Kidney epithelial cell (primary cell): ENCODE data around the gene CAPG. TPM values are rescaled to one million over a fixed set of nuclear protein-coding genes. Genes with fewer than 3 reads are reported as not detected.

Experiments used
- DNase-seq: peaks from one replicate; pipeline ENCODE4 v3.0.0-alpha.2; 2010; ENCODE audit warnings: low read depth
- H3K27me3 ChIP-seq: 2 replicates; pipeline ENCODE4 v1.6.0; 2011; ENCODE audit warnings: low read length; ENCODE audit not compliant: control insufficient read depth, insufficient read depth
- H3K36me3 ChIP-seq: 2 replicates; pipeline ENCODE4 v1.5.1; 2011; ENCODE audit warnings: low read length; ENCODE audit not compliant: control insufficient read depth, insufficient read depth
- H3K4me3 ChIP-seq: 2 replicates; pipeline ENCODE4 v1.5.1; 2011; ENCODE audit warnings: low read depth, mild to moderate bottlenecking, control low read depth, low read length
- total RNA-seq: library from RNA; depleted of rRNA; stranded (reverse); fragments of >200 nt; gene quantifications from 2 replicates; pipeline ENCODE4 v1.2.3, GENCODE V29; 2015
- TF ChIP-seq, protein P1 (sequence below): IDR thresholded peaks from 2 replicates; pipeline ENCODE4 v1.5.1; 2011; ENCODE audit warnings: mild to moderate bottlenecking, moderate library complexity, low read length, control low read depth, inconsistent platforms; ENCODE audit not compliant: insufficient read depth, poor library complexity, severe bottlenecking

The CAPG gene
- total RNA-seq, 1 donor from 2014 or later, result 284 TPM

DNA sequence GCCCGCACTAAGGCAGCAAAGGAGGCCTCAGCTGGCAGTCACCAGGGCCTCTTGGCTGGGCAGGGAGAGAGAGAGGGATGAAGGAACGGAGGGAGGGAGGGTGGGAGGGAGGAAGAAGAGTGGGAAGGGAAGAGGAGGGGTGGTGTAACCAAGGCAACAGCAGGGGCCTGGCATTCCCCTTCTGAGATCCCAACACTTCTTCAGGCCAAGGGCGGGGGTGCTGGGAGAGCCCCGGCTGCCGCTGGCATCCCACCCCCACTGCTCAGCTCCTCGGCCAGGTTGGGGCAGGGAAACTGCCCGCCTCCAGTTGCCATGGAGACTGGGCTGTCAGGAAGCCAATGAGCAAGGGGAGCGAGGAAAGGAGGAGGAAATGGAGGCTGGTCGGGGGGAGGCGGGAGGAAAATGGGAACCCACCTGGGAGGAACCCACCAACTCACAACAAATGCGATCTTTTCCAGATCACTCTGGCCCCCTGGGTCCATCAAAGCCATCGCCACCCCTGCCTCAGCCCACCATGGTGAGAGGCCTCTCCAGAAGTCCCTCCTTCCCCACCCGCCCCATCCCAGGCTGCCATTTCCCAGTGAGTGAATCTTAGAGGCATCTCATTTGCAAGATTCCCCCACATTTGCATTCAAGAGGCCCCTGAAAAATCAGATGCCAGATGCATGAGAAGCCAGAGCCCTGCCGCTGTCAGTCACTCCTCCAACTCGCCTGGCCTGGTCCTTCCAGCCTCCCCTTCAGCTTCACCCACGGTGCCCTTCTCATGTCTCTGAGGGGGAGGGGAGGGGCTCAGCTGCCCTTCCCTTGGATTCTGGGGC is 20.8 kb upstream of the CAPG start:
- Histone ChIP-seq H3K27me3 (no peaks in the 10 kb centered on the region), H3K36me3 (no peaks in the 10 kb centered on the region), H3K4me3 (no peak overlapping the region)
- TF ChIP-seq, protein P1, sequence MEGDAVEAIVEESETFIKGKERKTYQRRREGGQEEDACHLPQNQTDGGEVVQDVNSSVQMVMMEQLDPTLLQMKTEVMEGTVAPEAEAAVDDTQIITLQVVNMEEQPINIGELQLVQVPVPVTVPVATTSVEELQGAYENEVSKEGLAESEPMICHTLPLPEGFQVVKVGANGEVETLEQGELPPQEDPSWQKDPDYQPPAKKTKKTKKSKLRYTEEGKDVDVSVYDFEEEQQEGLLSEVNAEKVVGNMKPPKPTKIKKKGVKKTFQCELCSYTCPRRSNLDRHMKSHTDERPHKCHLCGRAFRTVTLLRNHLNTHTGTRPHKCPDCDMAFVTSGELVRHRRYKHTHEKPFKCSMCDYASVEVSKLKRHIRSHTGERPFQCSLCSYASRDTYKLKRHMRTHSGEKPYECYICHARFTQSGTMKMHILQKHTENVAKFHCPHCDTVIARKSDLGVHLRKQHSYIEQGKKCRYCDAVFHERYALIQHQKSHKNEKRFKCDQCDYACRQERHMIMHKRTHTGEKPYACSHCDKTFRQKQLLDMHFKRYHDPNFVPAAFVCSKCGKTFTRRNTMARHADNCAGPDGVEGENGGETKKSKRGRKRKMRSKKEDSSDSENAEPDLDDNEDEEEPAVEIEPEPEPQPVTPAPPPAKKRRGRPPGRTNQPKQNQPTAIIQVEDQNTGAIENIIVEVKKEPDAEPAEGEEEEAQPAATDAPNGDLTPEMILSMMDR, result no peak
- DNase-seq, result no peak

GRCh38 chr2:85429924-85430289 is 19.7 kb upstream of the CAPG start:
- no peak overlapping the region for H3K4me3 ChIP-seq
- no peak for DNase-seq
- no peaks in the 10 kb centered on the region for H3K27me3 ChIP-seq
- TF ChIP-seq, protein P1, result no peak
- no peaks in the 10 kb centered on the region for H3K36me3 ChIP-seq

- H3K27me3 ChIP-seq, result no peaks in the 10 kb centered on the region
- no peak overlapping the region for H3K4me3 ChIP-seq
- TF ChIP-seq, protein P1, result no peak
- no peak for DNase-seq
- H3K36me3 ChIP-seq, result no peaks in the 10 kb centered on the region
These were observed 19.2 kb upstream of the CAPG start for GRCh38 chr2:85429213-85429923.

DNA sequence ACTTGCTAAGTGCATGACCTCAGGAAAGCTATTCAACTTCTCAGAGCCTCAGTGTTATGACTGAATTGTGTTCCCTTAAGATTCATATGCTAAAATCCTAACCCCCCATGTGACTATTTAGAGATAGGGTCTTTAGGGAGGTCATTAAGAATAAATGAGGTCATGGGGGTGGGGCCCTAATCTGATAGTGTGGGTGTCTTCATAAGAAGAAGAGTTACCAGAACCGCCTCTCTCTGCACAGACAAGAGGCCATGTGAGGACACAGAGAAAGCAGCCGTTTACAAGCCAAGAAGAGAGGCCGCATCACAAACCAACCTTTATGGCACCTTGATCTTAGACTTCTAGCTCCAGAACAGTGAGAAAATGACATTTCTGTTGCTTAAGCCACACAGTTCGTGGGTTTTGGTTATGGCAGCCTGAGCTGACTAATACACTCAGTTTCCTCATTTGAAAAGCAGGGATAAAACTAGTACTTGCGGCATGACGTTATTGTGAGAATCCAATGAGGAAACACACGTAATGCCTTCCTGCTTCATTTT is 18.2 kb upstream of the CAPG start:
- Histone ChIP-seq H3K36me3 (no peaks in the 10 kb centered on the region), H3K27me3 (no peaks in the 10 kb centered on the region), H3K4me3 (no peak overlapping the region)
- TF ChIP-seq, protein P1, result no peak
- DNase-seq, result no peak

DNA sequence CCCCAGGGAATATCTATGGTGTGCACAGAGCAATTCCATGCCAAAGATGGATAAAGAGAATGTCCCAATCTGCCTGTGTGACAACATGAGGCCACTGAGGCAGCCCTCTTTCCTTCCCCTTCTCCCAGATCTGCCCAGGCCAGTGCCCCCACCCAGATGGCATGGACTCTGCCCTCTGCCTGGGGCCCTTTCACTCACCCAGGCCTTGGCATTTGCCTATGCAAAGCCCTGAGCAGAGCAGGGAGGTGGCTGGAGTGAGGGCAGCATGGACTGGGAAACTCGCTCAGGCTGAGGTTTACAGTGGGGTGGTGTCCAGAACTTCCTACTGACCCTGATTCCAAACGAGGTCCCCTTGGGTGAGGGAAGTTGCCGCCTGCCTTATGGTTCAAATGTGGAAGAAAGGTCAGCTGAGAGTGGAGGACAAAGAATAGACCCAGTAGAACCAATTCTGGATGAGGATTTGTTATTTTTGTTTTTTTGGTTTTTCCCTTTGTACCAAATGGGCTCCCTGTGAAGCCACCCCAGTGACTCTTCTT is 17.2 kb upstream of the CAPG start:
- no peak for DNase-seq
- TF ChIP-seq, protein P1, result no peak
- Histone ChIP-seq H3K36me3 (no peaks in the 10 kb centered on the region), H3K4me3 (no peak overlapping the region), H3K27me3 (no peaks in the 10 kb centered on the region)
